ENCODE results near the gene AKR1C1. TPM values are rescaled to one million over a fixed set of nuclear protein-coding genes. Genes with fewer than 3 reads are reported as not detected.
A peak's percentile ranks its signal among the peaks of the same experiment; 100 is the strongest.
"Not testable (repeated sequence)": the region's sequence is repeated elsewhere in the genome, so short reads cannot be mapped to it uniquely, and the experiment has no call there.

Gene AKR1C1
- total and polyA plus RNA-seq, 9 of the 15 experiments (the other 6 are each of a cell fraction or from before 2014, with no cell fraction given), result 43.5 to 180 (median 82.4) TPM

GRCh38 chr10:4940909-4941308 is 22.3 kb upstream of the AKR1C1 start:
- intact Hi-C loops (cut with micrococcal nuclease) (loop anchor here (1.0 kb wide), 1 partner anchor 74 kb away; no protein-coding TSS in a partner anchor), in situ Hi-C loops (cut with MboI) (loop anchor here (5.0 kb wide), 1 partner anchor 81 kb away; no protein-coding TSS in a partner anchor)
- H3K4me3 ChIP-seq; H3K4me2 ChIP-seq (ENCODE audit: insufficient read depth, low read length); H3K36me3 ChIP-seq (ENCODE audit: control insufficient read depth, insufficient read depth, low read length); H3K27me3 ChIP-seq (ENCODE audit: control insufficient read depth in 2 of 2, insufficient read depth in 2 of 2, low read length in 2 of 2); POLR2A ChIA-PET; H3K9me1 ChIP-seq (ENCODE audit: control insufficient read depth, insufficient read depth, low read length); H3K9me3 ChIP-seq (replicated peaks; ENCODE audit: control insufficient read depth, insufficient read depth, low read depth, low read length); DNase-seq (ENCODE audit: extremely low read depth in 1 of 4, low spot score in 3 of 4); H4K20me1 ChIP-seq (replicated peaks; ENCODE audit: control insufficient read depth, insufficient read depth, low read length); H3K79me2 ChIP-seq (ENCODE audit: control insufficient read depth, insufficient read depth, low read length); CTCF ChIA-PET (ENCODE audit: low intra/inter-chr PET ratio): not testable (repeated sequence)
- peak; percentile 19 for FAIRE-seq
- TF ChIP-seq NFRKB (IDR thresholded peaks at IDR 0.05; ENCODE audit: low read depth), result 0 out of 2 replicates have a peak, but pooled peaks have one; percentile 17
- ATAC-seq, result peak; percentile 27; the same call in 2 of the 3 replicates
- TSS peak; percentile 39 for BruUV-seq (replicated peaks)
- H3K4me1 ChIP-seq (replicated peaks in 1 of 2; ENCODE audit: control insufficient read depth in 2 of 2, insufficient read depth in 2 of 2, low read length in 2 of 2), result peaks cover 0 to 27% of the 10 kb centered on the region in 2 experiments; a peak in 4 of 5 replicates
- 94% methylated on average over 2 of the region's 2 CpGs for WGBS (ENCODE audit: insufficient coverage, low coverage, missing lambda C conversion rate)
- H3K27ac ChIP-seq (ENCODE audit: extremely low read depth, low read depth, low read length), result peak overlapping the region; percentile 74
- H3K9ac ChIP-seq (ENCODE audit: insufficient read depth in 1 of 2, low read depth in 2 of 2, low read length in 2 of 2), result 0 out of 4 replicates have a peak overlapping the region, but pooled peaks of 1 of the 2 experiments have one; percentile 23
- peak overlapping the region; percentile 52; the same call in 1 of the 2 replicates for H2AFZ ChIP-seq (ENCODE audit: low read depth, low read length)

GRCh38 chr10:4941540-4942330 is 21.5 kb upstream of the AKR1C1 start:
- Histone ChIP-seq H3K36me3 (ENCODE audit: control insufficient read depth, insufficient read depth, low read length) (no peaks in the 10 kb centered on the region; the same call in 2 of the 3 replicates), H3K4me2 (ENCODE audit: insufficient read depth, low read length) (no peak overlapping the region; the same call in 1 of the 2 replicates), H3K9me3 (replicated peaks; ENCODE audit: control insufficient read depth, insufficient read depth, low read depth, low read length) (no peaks in the 10 kb centered on the region; the same call in 1 of the 2 replicates), H3K9ac (ENCODE audit: insufficient read depth in 1 of 2, low read depth in 2 of 2, low read length in 2 of 2) (peak overlapping the region in 1 of 2 experiments; percentile 58; a peak in 2 of 4 replicates), H3K9me1 (ENCODE audit: control insufficient read depth, insufficient read depth, low read length) (no peaks in the 10 kb centered on the region), H3K4me3 (no peak overlapping the region), H3K79me2 (ENCODE audit: control insufficient read depth, insufficient read depth, low read length) (no peaks in the 10 kb centered on the region), H3K27me3 (ENCODE audit: control insufficient read depth in 2 of 2, insufficient read depth in 2 of 2, low read length in 2 of 2) (no peaks in the 10 kb centered on the region), H4K20me1 (replicated peaks; ENCODE audit: control insufficient read depth, insufficient read depth, low read length) (no peaks in the 10 kb centered on the region), H3K4me1 (replicated peaks in 1 of 2; ENCODE audit: control insufficient read depth in 2 of 2, insufficient read depth in 2 of 2, low read length in 2 of 2) (peaks cover 0 to 27% of the 10 kb centered on the region in 2 experiments; a peak in 4 of 5 replicates), H2AFZ (ENCODE audit: low read depth, low read length) (peak overlapping the region; percentile 85), H3K27ac (ENCODE audit: extremely low read depth, low read depth, low read length) (peak overlapping the region; percentile 74)
- ATAC-seq (peak; percentile 93), DNase-seq (ENCODE audit: extremely low read depth in 1 of 4, low spot score in 3 of 4) (peak; percentile 72 to 93 (median 78)), FAIRE-seq (peak; percentile 92)
- ChIA-PET POLR2A (no interaction called here), CTCF (ENCODE audit: low intra/inter-chr PET ratio) (no interaction called here)
- WGBS (ENCODE audit: insufficient coverage, low coverage, missing lambda C conversion rate), result 9% methylated on average over 5 of the region's 5 CpGs
- in situ Hi-C loops (cut with MboI) (loop anchor here (5.0 kb wide), 1 partner anchor 81 kb away; no protein-coding TSS in a partner anchor), intact Hi-C loops (cut with micrococcal nuclease) (loop anchor here (1.0 kb wide), 2 partner anchors 41 to 74 kb away; no protein-coding TSS in a partner anchor)
- BruUV-seq (replicated peaks), result no TSS peak
- TF ChIP-seq ZNF79 (CRISPR knock-in tag; IDR thresholded peaks at IDR 0.05; ENCODE audit: low read depth) (no peak), CBX3 (IDR thresholded peaks at IDR 0.05; ENCODE audit: borderline replicate concordance in 1 of 2, low read length in 2 of 2) (no peak), TARDBP (IDR thresholded peaks at IDR 0.05) (no peak), TOE1 (IDR thresholded peaks at IDR 0.05; ENCODE audit: borderline replicate concordance) (peak; percentile 45; the same call in 1 of the 2 replicates), TOE1 (CRISPR knock-in tag; IDR thresholded peaks at IDR 0.05; ENCODE audit: borderline replicate concordance, low read depth) (no peak), KLF16 (IDR thresholded peaks at IDR 0.05) (no peak), ZNF408 (CRISPR knock-in tag; IDR thresholded peaks at IDR 0.05; ENCODE audit: low read depth) (no peak), RBBP5 (IDR thresholded peaks at IDR 0.05; ENCODE audit: borderline replicate concordance, insufficient read depth, low read length, poor library complexity, severe bottlenecking) (no peak), PKNOX1 (IDR thresholded peaks at IDR 0.05) (peak; percentile 93)
